Common myeloid progenitor, CD34-positive (primary cell): ENCODE data around the gene PIEZO1.

Experiments
- CTCF ChIA-PET: fragments of 350-600 bp; sonication (Branson Sonifier 250); formaldehyde crosslinking; loops from one replicate; lab custom pipeline; 2021; ENCODE audit warnings: antibody characterized with exemption; lab: Charles Lee
- POLR2A ChIA-PET: fragments of 350-600 bp; sonication (Branson Sonifier 250); formaldehyde crosslinking; loops from one replicate; lab custom pipeline; 2021; ENCODE audit warnings: antibody characterized with exemption; lab: Charles Lee
- DNase-seq, 3 donors: peaks; one replicate each; pipeline versions ENCODE4 v3.0.0 to v3.0.0-alpha.2; 2013
- H3K27ac ChIP-seq, 2 experiments: 1 replicate in 1 of 2; 2 replicates in 1 of 2; pipeline ENCODE4 v1.7.0; 2013; ENCODE audit warnings: inconsistent platforms in 2 of 2, low read length in 2 of 2, mild to moderate bottlenecking in 2 of 2, low read depth in 1 of 2, moderate library complexity in 1 of 2; ENCODE audit not compliant: severe bottlenecking in 2 of 2, insufficient read depth in 1 of 2, poor library complexity in 1 of 2
- H3K27me3 ChIP-seq, 5 experiments: replicated peaks in 2 of 5; 1 replicate in 3 of 5; 2 replicates in 2 of 5; pipeline versions ENCODE4 v1.6.1 to v1.7.0; 2013; ENCODE audit warnings: low read length in 4 of 5, mild to moderate bottlenecking in 2 of 5, moderate library complexity in 2 of 5, inconsistent platforms in 1 of 5; ENCODE audit not compliant: insufficient read depth in 5 of 5, control insufficient read depth in 4 of 5
- H3K36me3 ChIP-seq, 4 experiments: 1 replicate in 2 of 4; 2 replicates in 2 of 4; pipeline versions ENCODE4 v1.6.1 to v1.7.0; 2013; ENCODE audit warnings: low read length in 3 of 4, control low read depth in 1 of 4, mild to moderate bottlenecking in 1 of 4; ENCODE audit not compliant: control insufficient read depth in 4 of 4, insufficient read depth in 4 of 4
- H3K4me1 ChIP-seq, 4 experiments: 1 replicate in 3 of 4; 2 replicates in 1 of 4; pipeline versions ENCODE4 v1.6.1 to v1.7.1; 2013; ENCODE audit warnings: low read length in 3 of 4, mild to moderate bottlenecking in 3 of 4, control low read depth in 1 of 4, inconsistent platforms in 1 of 4, moderate library complexity in 1 of 4; ENCODE audit not compliant: control insufficient read depth in 4 of 4, insufficient read depth in 4 of 4; ENCODE audit errors: control extremely low read depth in 1 of 4
- H3K4me3 ChIP-seq, 7 experiments: 1 replicate in 4 of 7; 2 replicates in 3 of 7; pipeline versions ENCODE4 v1.5.1 to v1.7.0; 2013; ENCODE audit warnings: mild to moderate bottlenecking in 7 of 7, low read length in 6 of 7, moderate library complexity in 6 of 7, inconsistent platforms in 2 of 7, low read depth in 2 of 7, control low read depth in 1 of 7; ENCODE audit not compliant: insufficient read depth in 4 of 7, control insufficient read depth in 1 of 7; ENCODE audit errors: extremely low read depth in 1 of 7
- H3K9me3 ChIP-seq, 5 experiments: 1 replicate in 4 of 5; 2 replicates in 1 of 5; pipeline versions ENCODE4 v1.6.1 to v1.7.1; 2013; ENCODE audit warnings: low read length in 4 of 5, mild to moderate bottlenecking in 2 of 5, inconsistent platforms in 1 of 5, low read depth in 1 of 5, moderate library complexity in 1 of 5; ENCODE audit not compliant: control insufficient read depth in 4 of 5, insufficient read depth in 2 of 5; ENCODE audit errors: control extremely low read depth in 1 of 5
- WGBS: methylation state at CpG from one replicate; pipeline ENCODE4 v1.1.5; 2013; ENCODE audit not compliant: insufficient coverage; 5-methylcytosine and 5-hydroxymethylcytosine counted together

Gene PIEZO1

GRCh38 chr16:88681084-88681680 is 103.8 kb downstream of the PIEZO1 start:
- no peak overlapping the region for H3K27ac ChIP-seq
- no peaks in the 10 kb centered on the region for H3K27me3 ChIP-seq
- DNase-seq: peak in 2 of 3 donors; percentile 66 to 69
- peaks cover 0 to 35% (median 11%) of the 10 kb centered on the region in 4 experiments for H3K36me3 ChIP-seq
- ChIA-PET CTCF (interaction anchor here (0.6 to 3.7 kb wide), 6 partner anchors 9 to 91 kb away, joined by 3 to 18 read pairs (median 8); partner anchors contain the start of gene MVD), POLR2A (no interaction called here)
- H3K4me1 ChIP-seq: peaks cover 2 to 41% (median 31%) of the 10 kb centered on the region in 4 experiments
- 63% methylated on average over 31 of the region's 31 CpGs for WGBS
- peak overlapping the region in 2 of 7 experiments; percentile 33 to 36 for H3K4me3 ChIP-seq
- H3K9me3 ChIP-seq: no peaks in the 10 kb centered on the region

- H3K27ac ChIP-seq: no peak overlapping the region
- H3K4me1 ChIP-seq: peaks cover 2 to 35% (median 26%) of the 10 kb centered on the region in 4 experiments
- peaks cover 0 to 41% (median 14%) of the 10 kb centered on the region in 4 experiments for H3K36me3 ChIP-seq
- POLR2A ChIA-PET: interaction anchor here (0.6 kb wide), 1 partner anchor 125 kb away, joined by 5 read pairs; no protein-coding TSS in a partner anchor
- no peaks in the 10 kb centered on the region for H3K9me3 ChIP-seq
- peak overlapping the region in 1 of 7 experiments; percentile 5 for H3K4me3 ChIP-seq
- no peak for DNase-seq
- H3K27me3 ChIP-seq: no peaks in the 10 kb centered on the region
- CTCF ChIA-PET: interaction anchor here (0.6 to 3.7 kb wide), 6 partner anchors 8 to 226 kb away, joined by 3 to 18 read pairs (median 8); partner anchors contain the start of gene MVD
- 100% methylated on average over 3 of the region's 5 CpGs for WGBS
These were observed 104.4 kb downstream of the PIEZO1 start for GRCh38 chr16:88680554-88681083.

- 96% methylated on average over 25 of the region's 32 CpGs for WGBS
These were observed 106.6 kb downstream of the PIEZO1 start for GRCh38 chr16:88678224-88678979.

GRCh38 chr16:88677721-88678120 is 107.3 kb downstream of the PIEZO1 start:
- H3K27me3 ChIP-seq: no peaks in the 10 kb centered on the region
- peaks cover 2 to 20% (median 18%) of the 10 kb centered on the region in 4 experiments for H3K4me1 ChIP-seq
- POLR2A ChIA-PET: no interaction called here
- no peaks in the 10 kb centered on the region for H3K9me3 ChIP-seq
- 88% methylated on average over 8 of the region's 13 CpGs for WGBS
- no peak overlapping the region for H3K4me3 ChIP-seq
- no peak for DNase-seq
- CTCF ChIA-PET: no interaction called here
- no peak overlapping the region for H3K27ac ChIP-seq
- H3K36me3 ChIP-seq: peaks cover 0 to 52% (median 17%) of the 10 kb centered on the region in 4 experiments

More at GRCh38 chr16:88678224-88678979, 106.6 kb downstream of the PIEZO1 start:
- H3K9me3 ChIP-seq: no peaks in the 10 kb centered on the region
- CTCF ChIA-PET: no interaction called here
- POLR2A ChIA-PET: no interaction called here
- DNase-seq: no peak
- no peak overlapping the region for H3K27ac ChIP-seq
- H3K4me1 ChIP-seq: peaks cover 2 to 20% (median 18%) of the 10 kb centered on the region in 4 experiments
- no peaks in the 10 kb centered on the region for H3K27me3 ChIP-seq
- H3K36me3 ChIP-seq: peaks cover 0 to 52% (median 17%) of the 10 kb centered on the region in 4 experiments
- no peak overlapping the region for H3K4me3 ChIP-seq

GRCh38 chr16:88676502-88677242 is 108.3 kb downstream of the PIEZO1 start:
- Histone ChIP-seq H3K9me3 (no peaks in the 10 kb centered on the region), H3K27ac (no peak overlapping the region), H3K4me1 (peaks cover 0 to 12% (median 10%) of the 10 kb centered on the region in 4 experiments), H3K4me3 (no peak overlapping the region), H3K36me3 (peaks cover 0 to 52% (median 17%) of the 10 kb centered on the region in 4 experiments), H3K27me3 (no peaks in the 10 kb centered on the region)
- CTCF ChIA-PET: no interaction called here
- 98% methylated on average over 16 of the region's 22 CpGs for WGBS
- POLR2A ChIA-PET: no interaction called here
- no peak for DNase-seq

- H3K9me3 ChIP-seq: no peaks in the 10 kb centered on the region
- H3K27ac ChIP-seq: no peak overlapping the region
- no peaks in the 10 kb centered on the region for H3K27me3 ChIP-seq
- CTCF ChIA-PET: interaction anchor here (1.5 kb wide), 1 partner anchor 9 kb away, joined by 7 read pairs; no protein-coding TSS in a partner anchor
- POLR2A ChIA-PET: no interaction called here
- no peak overlapping the region for H3K4me3 ChIP-seq
- peaks cover 0 to 44% (median 16%) of the 10 kb centered on the region in 4 experiments for H3K36me3 ChIP-seq
- whole genome bisulfite sequencing: 94% methylated on average over 15 of the region's 19 CpGs
- no peaks in the 10 kb centered on the region for H3K4me1 ChIP-seq
- no peak for DNase-seq
These were observed 111.2 kb downstream of the PIEZO1 start for GRCh38 chr16:88673716-88674379.
